ENCODE results near the gene EFNA5. TPM values are rescaled to one million over a fixed set of nuclear protein-coding genes. Genes with fewer than 3 reads are reported as not detected.

The EFNA5 gene
- total RNA-seq, 2 experiments from 2014 or later: not detected

DNA sequence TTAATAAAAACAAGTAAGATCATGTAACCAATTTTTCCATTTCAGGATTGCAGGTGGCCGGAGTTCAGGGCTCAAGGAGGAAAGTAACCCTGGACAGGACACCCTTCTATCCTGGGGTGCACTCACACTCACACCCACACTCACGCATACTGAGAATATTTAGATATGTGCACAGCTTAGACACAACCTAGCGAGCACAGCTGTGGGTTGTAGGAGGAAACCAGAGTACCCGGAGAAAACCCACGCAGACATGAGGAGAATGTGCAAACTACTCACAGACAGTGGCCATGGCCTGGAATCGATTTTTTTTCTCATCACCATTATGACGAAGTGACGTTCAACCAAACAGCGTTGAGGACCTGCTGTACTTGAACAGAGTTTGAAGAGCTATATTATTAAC lies 4.5 kb upstream of the EFNA5 start:
- Mint-ChIP-seq H3K9me3 (no peaks in the 10 kb centered on the region), H3K27ac (no peak overlapping the region), H3K27me3 (peaks cover 82% of the 10 kb centered on the region), H3K4me3 (no peak overlapping the region), H3K36me3 (ENCODE audit: low read depth) (no peaks in the 10 kb centered on the region), H3K4me1 (ENCODE audit: low read depth) (peaks cover 25% of the 10 kb centered on the region)
- no peak for DNase-seq
- H3K27ac ChIP-seq (ENCODE audit: low read depth in 1 of 2, low read length in 2 of 2): no peak overlapping the region
- no peaks in the 10 kb centered on the region for H3K36me3 ChIP-seq (ENCODE audit: insufficient read depth, low read length)
- ChIA-PET POLR2A (no interaction called here), CTCF (no interaction called here)
- intact Hi-C loops (cut with DNase I, micrococcal nuclease): loop anchor here in 1 of 2 experiments (10.0 kb wide), 1 partner anchor 670 kb away; no protein-coding TSS in a partner anchor
- no peak for ATAC-seq (ENCODE audit: poor library complexity)
- H3K4me3 ChIP-seq (ENCODE audit: low read length): no peak overlapping the region
- peaks cover 35 to 54% of the 10 kb centered on the region in 2 experiments for H3K27me3 ChIP-seq (ENCODE audit: control insufficient read depth in 1 of 2, insufficient read depth in 2 of 2, low read length in 2 of 2)
- peaks cover 0 to 17% of the 10 kb centered on the region in 2 experiments for H3K9me3 ChIP-seq (ENCODE audit: control insufficient read depth in 1 of 2, insufficient read depth in 1 of 2, low read length in 2 of 2)
- TF ChIP-seq, protein P1, sequence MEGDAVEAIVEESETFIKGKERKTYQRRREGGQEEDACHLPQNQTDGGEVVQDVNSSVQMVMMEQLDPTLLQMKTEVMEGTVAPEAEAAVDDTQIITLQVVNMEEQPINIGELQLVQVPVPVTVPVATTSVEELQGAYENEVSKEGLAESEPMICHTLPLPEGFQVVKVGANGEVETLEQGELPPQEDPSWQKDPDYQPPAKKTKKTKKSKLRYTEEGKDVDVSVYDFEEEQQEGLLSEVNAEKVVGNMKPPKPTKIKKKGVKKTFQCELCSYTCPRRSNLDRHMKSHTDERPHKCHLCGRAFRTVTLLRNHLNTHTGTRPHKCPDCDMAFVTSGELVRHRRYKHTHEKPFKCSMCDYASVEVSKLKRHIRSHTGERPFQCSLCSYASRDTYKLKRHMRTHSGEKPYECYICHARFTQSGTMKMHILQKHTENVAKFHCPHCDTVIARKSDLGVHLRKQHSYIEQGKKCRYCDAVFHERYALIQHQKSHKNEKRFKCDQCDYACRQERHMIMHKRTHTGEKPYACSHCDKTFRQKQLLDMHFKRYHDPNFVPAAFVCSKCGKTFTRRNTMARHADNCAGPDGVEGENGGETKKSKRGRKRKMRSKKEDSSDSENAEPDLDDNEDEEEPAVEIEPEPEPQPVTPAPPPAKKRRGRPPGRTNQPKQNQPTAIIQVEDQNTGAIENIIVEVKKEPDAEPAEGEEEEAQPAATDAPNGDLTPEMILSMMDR (IDR thresholded peaks at IDR 0.05): no peak
- peaks cover 32% of the 10 kb centered on the region for H3K4me1 ChIP-seq (ENCODE audit: insufficient read depth, low read length)

DNA sequence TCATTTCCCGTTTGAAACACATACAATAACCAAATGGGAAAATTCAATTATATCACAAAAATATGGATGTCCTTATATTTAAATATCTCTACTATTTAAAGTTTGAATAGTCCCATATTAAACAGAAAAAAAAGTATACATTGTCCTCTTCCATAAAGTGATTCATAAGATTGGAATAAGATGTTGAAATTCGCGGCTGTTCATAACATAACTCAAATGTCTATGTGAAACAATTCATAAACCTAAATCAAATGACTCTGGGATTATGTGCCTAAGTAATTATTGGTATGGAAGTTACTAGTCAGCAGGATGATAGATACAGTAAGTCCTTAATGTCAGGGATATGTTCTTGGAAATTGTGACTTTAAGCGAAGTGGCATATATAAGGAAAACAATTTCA lies 3.9 kb upstream of the EFNA5 start:
- Histone ChIP-seq H3K4me1 (ENCODE audit: insufficient read depth, low read length) (peaks cover 37% of the 10 kb centered on the region), H3K9me3 (ENCODE audit: control insufficient read depth in 1 of 2, insufficient read depth in 1 of 2, low read length in 2 of 2) (peaks cover 0 to 22% of the 10 kb centered on the region in 2 experiments), H3K27me3 (ENCODE audit: control insufficient read depth in 1 of 2, insufficient read depth in 2 of 2, low read length in 2 of 2) (peaks cover 40 to 55% of the 10 kb centered on the region in 2 experiments), H3K36me3 (ENCODE audit: insufficient read depth, low read length) (no peaks in the 10 kb centered on the region), H3K27ac (ENCODE audit: low read depth in 1 of 2, low read length in 2 of 2) (no peak overlapping the region), H3K4me3 (ENCODE audit: low read length) (no peak overlapping the region)
- ChIA-PET POLR2A (no interaction called here), CTCF (interaction anchor here (1.4 to 1.5 kb wide), 2 partner anchors 10 to 13 kb away, joined by 3 to 9 read pairs; no protein-coding TSS in a partner anchor)
- Mint-ChIP-seq H3K4me1 (ENCODE audit: low read depth) (peaks cover 25% of the 10 kb centered on the region), H3K4me3 (no peak overlapping the region), H3K9me3 (no peaks in the 10 kb centered on the region), H3K27me3 (peaks cover 78% of the 10 kb centered on the region), H3K27ac (no peak overlapping the region), H3K36me3 (ENCODE audit: low read depth) (no peaks in the 10 kb centered on the region)
- intact Hi-C loops (cut with DNase I, micrococcal nuclease): loop anchor here in 1 of 2 experiments (10.0 kb wide), 1 partner anchor 670 kb away; no protein-coding TSS in a partner anchor
- ATAC-seq (ENCODE audit: poor library complexity): no peak
- TF ChIP-seq, protein P1 (IDR thresholded peaks at IDR 0.05): no peak
- no peak for DNase-seq

DNA sequence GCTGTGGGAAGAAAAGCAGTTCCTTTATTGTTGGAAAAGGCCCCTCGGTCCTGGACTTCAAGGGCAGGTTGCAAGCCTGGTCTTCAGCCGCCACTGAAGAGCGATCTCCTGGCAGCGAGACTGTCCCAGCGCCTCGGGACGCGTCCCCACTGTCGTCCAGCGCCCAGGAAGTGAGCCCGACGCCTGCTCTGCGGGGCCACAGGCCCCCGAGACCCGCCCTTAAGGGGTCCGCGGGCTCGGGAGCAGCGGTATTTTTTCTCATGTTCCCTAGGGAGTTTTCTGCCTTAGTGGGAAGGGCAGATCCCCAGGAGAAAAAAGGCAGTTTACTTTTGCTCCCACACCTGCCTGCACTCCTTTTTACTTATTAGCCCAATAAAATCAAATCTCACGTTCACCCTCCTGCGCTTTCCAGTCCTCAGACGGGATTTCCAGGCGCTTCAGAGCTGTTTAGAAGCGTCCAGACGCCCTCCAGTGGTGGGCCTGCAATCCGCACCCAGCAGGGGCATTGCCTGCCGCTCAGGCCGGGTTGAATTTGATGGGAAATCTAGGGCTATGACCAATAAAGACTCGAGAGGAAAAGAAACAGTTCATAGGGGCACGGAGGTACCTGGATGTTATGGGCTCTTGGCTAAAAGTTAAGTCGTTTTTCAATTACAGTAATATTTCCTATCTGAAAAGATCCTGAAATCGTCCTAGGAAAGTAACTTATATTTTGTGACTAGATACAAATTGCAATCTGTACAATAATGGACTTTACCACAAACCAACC lies 2.8 kb upstream of the EFNA5 start:
- peaks cover 0 to 27% of the 10 kb centered on the region in 2 experiments for H3K9me3 ChIP-seq (ENCODE audit: control insufficient read depth in 1 of 2, insufficient read depth in 1 of 2, low read length in 2 of 2)
- no peak overlapping the region for H3K27ac Mint-ChIP-seq
- peak overlapping the region; percentile 86 for H3K4me3 Mint-ChIP-seq
- peak; percentile 84 for ATAC-seq (ENCODE audit: poor library complexity)
- POLR2A ChIA-PET: no interaction called here
- intact Hi-C loops (cut with DNase I, micrococcal nuclease): loop anchor here in 1 of 2 experiments (10.0 kb wide), 1 partner anchor 671 kb away; no protein-coding TSS in a partner anchor
- H3K9me3 Mint-ChIP-seq: no peaks in the 10 kb centered on the region
- no peaks in the 10 kb centered on the region for H3K36me3 ChIP-seq (ENCODE audit: insufficient read depth, low read length)
- peaks cover 41% of the 10 kb centered on the region for H3K4me1 ChIP-seq (ENCODE audit: insufficient read depth, low read length)
- H3K27ac ChIP-seq (ENCODE audit: low read depth in 1 of 2, low read length in 2 of 2): no peak overlapping the region
- peaks cover 25% of the 10 kb centered on the region for H3K4me1 Mint-ChIP-seq (ENCODE audit: low read depth)
- H3K4me3 ChIP-seq (ENCODE audit: low read length): peak overlapping the region; percentile 42
- CTCF ChIA-PET: interaction anchor here (1.4 to 1.5 kb wide), 2 partner anchors 9 to 12 kb away, joined by 3 to 9 read pairs; no protein-coding TSS in a partner anchor
- H3K27me3 Mint-ChIP-seq: peaks cover 83% of the 10 kb centered on the region
- H3K27me3 ChIP-seq (ENCODE audit: control insufficient read depth in 1 of 2, insufficient read depth in 2 of 2, low read length in 2 of 2): peaks cover 50 to 63% of the 10 kb centered on the region in 2 experiments
- H3K36me3 Mint-ChIP-seq (ENCODE audit: low read depth): no peaks in the 10 kb centered on the region
- TF ChIP-seq, protein P1 (IDR thresholded peaks at IDR 0.05): peak; percentile 72
- DNase-seq: peak; percentile 32 to 75 (median 51)

Measured in CD4-positive, alpha-beta T cell (primary cell).